AG09309 (cell line): ENCODE data around the gene PRKAG2.

Source experiments
- DNase-seq: peaks from one replicate; pipeline ENCODE4 v3.0.0-alpha.2; 2010; ENCODE audit warnings: low read depth
- H3K4me3 ChIP-seq: 2 replicates; pipeline ENCODE4 v1.5.1; 2011; ENCODE audit warnings: mild to moderate bottlenecking, low read depth, low read length, moderate library complexity; ENCODE audit not compliant: control insufficient read depth
- TF ChIP-seq, protein P1 (sequence below): IDR thresholded peaks from 2 replicates; pipeline ENCODE4 v1.5.1; 2011; ENCODE audit warnings: mild to moderate bottlenecking, low read depth, low read length, inconsistent platforms; ENCODE audit not compliant: insufficient read depth, control insufficient read depth; ENCODE audit errors: missing control alignments

PRKAG2 gene

DNA sequence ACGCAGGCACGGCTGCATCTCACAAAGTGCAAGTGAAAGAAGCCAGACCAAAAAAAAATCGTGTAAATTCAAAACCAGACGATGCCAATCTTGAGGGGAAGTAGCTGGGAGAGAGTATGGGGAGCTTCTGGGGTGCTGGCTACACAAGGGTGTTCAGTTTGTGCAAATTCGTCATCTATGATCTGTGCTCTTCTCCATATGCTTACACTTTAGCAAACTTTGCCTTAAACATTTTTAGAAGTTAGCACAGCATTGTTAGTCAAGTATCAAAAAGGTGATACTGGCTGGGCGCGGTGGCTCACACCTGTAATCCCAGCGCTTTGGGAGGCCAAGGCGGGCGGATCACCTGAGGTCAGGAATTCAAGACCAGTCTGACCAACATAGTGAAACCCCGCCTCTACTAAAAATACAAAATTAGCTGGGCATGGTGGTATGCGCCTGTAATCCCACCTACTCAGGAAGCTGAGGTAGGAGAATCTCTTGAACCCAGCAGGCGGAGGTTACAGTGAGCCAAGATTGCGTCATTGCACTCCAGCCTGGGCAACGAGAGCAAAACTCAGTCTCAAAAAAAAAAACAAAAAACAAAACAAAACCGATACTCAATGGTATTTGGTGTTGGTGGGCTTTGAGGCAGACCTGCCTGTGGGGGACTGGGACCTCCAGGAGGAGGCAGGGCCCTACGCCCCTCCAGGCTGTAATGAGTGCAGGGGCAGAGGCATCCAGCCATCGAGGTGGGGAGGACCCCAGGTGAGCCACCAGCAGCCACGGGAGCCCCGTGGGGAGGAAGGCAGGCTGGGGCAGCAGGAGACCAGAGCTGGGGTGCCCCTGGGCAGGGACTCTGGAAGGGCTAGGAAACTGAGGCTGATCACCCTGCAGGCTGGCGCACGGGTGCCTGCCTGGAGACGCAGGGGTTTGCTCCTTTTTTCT, 150.0 kb downstream of the PRKAG2 start:
- TF ChIP-seq, protein P1, sequence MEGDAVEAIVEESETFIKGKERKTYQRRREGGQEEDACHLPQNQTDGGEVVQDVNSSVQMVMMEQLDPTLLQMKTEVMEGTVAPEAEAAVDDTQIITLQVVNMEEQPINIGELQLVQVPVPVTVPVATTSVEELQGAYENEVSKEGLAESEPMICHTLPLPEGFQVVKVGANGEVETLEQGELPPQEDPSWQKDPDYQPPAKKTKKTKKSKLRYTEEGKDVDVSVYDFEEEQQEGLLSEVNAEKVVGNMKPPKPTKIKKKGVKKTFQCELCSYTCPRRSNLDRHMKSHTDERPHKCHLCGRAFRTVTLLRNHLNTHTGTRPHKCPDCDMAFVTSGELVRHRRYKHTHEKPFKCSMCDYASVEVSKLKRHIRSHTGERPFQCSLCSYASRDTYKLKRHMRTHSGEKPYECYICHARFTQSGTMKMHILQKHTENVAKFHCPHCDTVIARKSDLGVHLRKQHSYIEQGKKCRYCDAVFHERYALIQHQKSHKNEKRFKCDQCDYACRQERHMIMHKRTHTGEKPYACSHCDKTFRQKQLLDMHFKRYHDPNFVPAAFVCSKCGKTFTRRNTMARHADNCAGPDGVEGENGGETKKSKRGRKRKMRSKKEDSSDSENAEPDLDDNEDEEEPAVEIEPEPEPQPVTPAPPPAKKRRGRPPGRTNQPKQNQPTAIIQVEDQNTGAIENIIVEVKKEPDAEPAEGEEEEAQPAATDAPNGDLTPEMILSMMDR, result no peak
- DNase-seq, result no peak
- no peak overlapping the region for H3K4me3 ChIP-seq

DNA sequence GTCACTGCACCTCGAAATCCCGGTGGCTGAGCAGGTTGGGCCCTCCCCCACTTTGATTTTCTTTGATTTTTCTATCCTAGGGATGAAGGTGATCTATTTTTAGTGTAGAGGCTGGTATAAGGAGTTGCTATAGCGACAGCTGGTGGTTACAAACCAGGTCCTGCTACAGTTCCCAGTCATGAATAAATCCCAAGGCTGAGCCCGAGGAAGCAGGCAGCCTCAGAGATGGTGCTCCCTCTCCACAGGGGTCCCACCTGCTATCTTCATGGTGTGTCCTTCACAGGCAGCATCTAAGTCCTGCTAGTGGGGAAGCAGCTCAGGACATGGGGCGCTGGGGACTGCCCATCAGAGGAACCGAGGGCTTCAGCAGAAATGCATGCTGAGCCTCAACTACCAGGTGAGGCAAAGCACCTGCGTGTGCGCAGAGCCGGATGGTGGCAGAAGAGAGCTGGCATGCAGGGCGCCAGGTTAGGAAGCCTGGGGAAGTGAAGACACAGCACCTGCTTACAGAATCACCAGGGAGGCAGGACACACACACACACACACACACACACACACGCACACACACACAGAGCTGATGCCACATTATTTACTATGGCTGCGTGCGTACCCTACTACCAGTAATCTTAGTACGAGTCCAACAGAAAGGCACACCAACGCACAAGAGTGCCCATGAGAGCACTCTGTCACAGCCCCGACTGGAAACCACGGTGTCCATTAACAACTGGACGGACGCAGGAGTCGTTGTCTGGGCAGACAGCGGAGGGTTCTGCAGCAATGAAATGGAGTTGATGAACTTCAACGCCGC, 150.9 kb downstream of the PRKAG2 start:
- no peak overlapping the region for H3K4me3 ChIP-seq
- TF ChIP-seq, protein P1, result no peak
- no peak for DNase-seq

GRCh38 chr7:151724920-151725584, 151.9 kb downstream of the PRKAG2 start:
- TF ChIP-seq, protein P1, result no peak
- DNase-seq, result no peak
- no peak overlapping the region for H3K4me3 ChIP-seq

DNA sequence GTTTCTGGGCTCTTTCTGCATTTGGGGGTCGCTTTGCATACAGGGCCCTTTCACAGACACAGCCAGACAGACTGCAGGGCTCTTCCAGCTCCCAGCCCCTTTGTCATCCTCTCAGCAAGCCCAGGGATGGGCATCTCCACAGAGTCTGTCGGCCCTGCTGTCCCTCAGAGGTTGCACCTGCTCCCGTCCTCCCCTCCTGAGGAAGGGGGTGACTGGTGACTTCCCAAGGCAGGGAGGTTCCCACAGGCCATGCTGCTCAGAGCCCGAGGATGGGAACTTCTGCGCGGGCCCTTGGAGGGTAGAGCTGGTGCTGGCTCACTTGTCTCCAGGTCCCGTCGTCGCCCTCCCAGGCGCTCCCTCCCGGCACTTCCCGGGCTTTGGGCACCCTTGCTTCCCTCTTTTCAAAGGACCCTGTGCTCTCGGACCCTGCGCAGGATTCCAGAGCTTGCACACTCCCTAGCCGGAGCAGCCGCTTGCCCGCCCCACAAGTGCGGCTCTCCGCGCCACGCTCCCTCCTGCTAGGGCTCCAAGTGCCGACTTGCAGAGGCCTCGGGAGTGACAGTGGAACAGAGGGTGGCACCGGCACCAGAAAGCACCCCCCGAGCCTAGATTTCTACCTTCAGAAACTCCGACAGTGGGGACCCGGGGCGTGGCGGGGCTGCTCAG, 152.5 kb downstream of the PRKAG2 start:
- no peak overlapping the region for H3K4me3 ChIP-seq
- no peak for DNase-seq
- TF ChIP-seq, protein P1, result no peak

DNA sequence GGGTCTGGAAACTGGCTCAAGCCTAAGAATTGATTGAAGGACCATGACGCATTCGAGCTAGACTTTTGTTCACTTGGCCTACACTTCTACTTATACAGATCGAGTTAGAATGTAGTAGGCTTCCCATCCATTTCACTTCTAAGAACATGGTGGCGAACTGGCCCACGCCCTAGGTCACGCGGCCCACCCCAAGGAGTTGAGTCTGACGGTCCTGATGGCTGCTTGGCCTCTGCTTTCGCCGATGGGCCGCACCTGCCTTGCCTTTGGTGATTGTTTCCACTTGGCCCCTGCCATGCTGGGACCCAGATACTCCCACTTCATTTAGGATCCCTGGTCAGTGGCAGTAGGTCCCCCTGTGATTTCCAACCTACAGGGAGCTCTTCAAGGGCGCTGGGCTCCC, 153.6 kb downstream of the PRKAG2 start:
- TF ChIP-seq, protein P1, result no peak
- DNase-seq, result no peak
- no peak overlapping the region for H3K4me3 ChIP-seq

DNA sequence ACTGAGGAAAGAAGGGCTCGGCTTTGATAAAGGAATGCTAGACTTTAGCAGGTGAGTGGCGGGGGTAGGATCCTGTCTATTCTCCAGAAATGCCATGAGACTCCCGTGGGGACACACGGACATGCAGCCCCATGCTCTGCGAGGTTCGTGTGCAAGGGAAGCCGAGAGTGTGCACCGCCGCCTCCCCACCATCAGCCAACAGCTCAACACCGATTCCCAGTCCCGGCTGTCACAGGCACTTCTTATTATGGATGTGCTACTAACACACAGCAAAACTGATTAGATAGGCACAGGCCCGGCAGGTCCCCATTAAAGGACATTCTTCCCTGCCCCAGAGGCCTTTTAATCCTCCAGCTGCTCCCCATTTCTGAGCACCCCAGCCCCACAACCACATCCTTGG, 154.4 kb downstream of the PRKAG2 start:
- no peak for DNase-seq
- H3K4me3 ChIP-seq, result no peak overlapping the region
- TF ChIP-seq, protein P1, result no peak
